Left ventricle myocardium inferior (tissue), 1 donor: ENCODE results near the gene TPO. TPM values are rescaled to one million over a fixed set of nuclear protein-coding genes. Genes with fewer than 3 reads are reported as not detected.

Experiments used
- DNase-seq: peaks from one replicate; pipeline ENCODE4 v3.0.0-alpha.2; 2020
- H3K27ac ChIP-seq: fragments of 200-600 bp; replicated peaks from 2 replicates; pipeline ENCODE4 v1.8.0; 2021
- H3K27me3 ChIP-seq: fragments of 200-600 bp; 2 replicates; pipeline ENCODE4 v1.8.0; 2021; ENCODE audit warnings: low read depth
- H3K36me3 ChIP-seq: fragments of 200-600 bp; 2 replicates; pipeline ENCODE4 v1.8.0; 2021
- H3K4me1 ChIP-seq: fragments of 200-600 bp; 2 replicates; pipeline ENCODE4 v1.8.0; 2021
- H3K4me3 ChIP-seq: fragments of 200-600 bp; 2 replicates; pipeline ENCODE4 v1.8.0; 2021; ENCODE audit warnings: mild to moderate bottlenecking, moderate library complexity
- H3K9me3 ChIP-seq: fragments of 200-600 bp; replicated peaks from 2 replicates; pipeline ENCODE4 v1.8.0; 2021
- intact Hi-C: fragments of 100-400 bp; cut with micrococcal nuclease; formaldehyde crosslinking; loops from one replicate; pipeline ENCODE4 v1.11.0; 2022
- total RNA-seq: library from RNA; stranded (reverse); fragmentation: NEBNext Ultra II Directional; extraction: Animal tissue kit (Norgen Biotek cat#: 25700); gene quantifications from one replicate; pipeline ENCODE4 v1.2.1, GENCODE V29; 2021
- TF ChIP-seq, protein P1 (sequence below): fragments of 200-600 bp; IDR thresholded peaks from 2 replicates; pipeline ENCODE4 v1.8.0; 2021; ENCODE audit warnings: antibody characterized with exemption, mild to moderate bottlenecking, borderline replicate concordance
- donor health status: DM: no; HTN: yes; CAD: no; lungs with severe emphysema.

TPO gene
- total RNA-seq, 1 donor from 2014 or later, result 7.1 TPM

DNA sequence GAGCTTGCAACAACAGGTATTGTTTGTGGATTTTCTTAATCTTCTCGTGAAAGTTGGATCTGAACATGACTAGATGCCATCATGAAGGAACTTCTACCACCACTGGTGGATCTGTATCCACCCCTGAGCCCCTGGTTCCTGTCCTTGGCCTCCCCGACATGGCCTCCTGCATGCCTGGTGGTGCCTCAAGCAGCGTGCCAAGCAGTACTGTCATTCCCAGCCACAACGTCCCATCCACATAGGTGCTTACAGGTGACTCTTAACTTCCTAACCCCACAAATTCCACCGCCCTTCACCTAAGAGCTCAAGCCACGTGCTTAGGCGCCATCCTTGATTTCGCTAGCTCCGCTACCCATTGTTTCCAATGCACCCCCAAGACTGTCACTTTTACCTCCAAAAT is 23.1 kb downstream of the TPO start:
- DNase-seq, result no peak
- no peak overlapping the region for H3K4me3 ChIP-seq
- TF ChIP-seq, protein P1, sequence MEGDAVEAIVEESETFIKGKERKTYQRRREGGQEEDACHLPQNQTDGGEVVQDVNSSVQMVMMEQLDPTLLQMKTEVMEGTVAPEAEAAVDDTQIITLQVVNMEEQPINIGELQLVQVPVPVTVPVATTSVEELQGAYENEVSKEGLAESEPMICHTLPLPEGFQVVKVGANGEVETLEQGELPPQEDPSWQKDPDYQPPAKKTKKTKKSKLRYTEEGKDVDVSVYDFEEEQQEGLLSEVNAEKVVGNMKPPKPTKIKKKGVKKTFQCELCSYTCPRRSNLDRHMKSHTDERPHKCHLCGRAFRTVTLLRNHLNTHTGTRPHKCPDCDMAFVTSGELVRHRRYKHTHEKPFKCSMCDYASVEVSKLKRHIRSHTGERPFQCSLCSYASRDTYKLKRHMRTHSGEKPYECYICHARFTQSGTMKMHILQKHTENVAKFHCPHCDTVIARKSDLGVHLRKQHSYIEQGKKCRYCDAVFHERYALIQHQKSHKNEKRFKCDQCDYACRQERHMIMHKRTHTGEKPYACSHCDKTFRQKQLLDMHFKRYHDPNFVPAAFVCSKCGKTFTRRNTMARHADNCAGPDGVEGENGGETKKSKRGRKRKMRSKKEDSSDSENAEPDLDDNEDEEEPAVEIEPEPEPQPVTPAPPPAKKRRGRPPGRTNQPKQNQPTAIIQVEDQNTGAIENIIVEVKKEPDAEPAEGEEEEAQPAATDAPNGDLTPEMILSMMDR, result no peak
- peaks cover 6% of the 10 kb centered on the region for H3K36me3 ChIP-seq
- no peaks in the 10 kb centered on the region for H3K27me3 ChIP-seq
- H3K27ac ChIP-seq, result no peak overlapping the region
- intact Hi-C loops, result no loop called here
- no peaks in the 10 kb centered on the region for H3K4me1 ChIP-seq
- no peaks in the 10 kb centered on the region for H3K9me3 ChIP-seq

DNA sequence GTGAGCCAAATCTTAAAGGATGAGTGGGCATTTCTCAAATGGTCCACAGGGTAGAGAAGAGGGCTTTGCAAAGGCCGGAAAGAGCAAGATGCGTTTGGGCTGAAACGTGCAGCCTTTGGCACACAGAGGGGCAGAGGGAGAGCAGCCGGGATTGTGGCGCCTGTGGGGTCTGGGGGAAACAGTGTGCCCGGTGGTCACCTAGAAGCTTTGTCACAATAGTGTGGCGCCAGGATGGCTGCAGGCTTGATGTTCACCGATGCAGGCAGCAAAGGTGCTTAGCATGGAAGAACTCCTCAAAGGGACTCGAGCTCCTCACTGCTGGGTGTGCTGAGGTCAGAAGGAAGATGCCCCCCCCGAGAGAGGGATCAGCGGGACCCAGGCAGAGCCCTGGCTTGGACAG is 23.8 kb downstream of the TPO start:
- no peaks in the 10 kb centered on the region for H3K9me3 ChIP-seq
- H3K4me1 ChIP-seq, result no peaks in the 10 kb centered on the region
- DNase-seq, result no peak
- H3K27me3 ChIP-seq, result no peaks in the 10 kb centered on the region
- no peak overlapping the region for H3K27ac ChIP-seq
- TF ChIP-seq, protein P1, result no peak
- intact Hi-C loops, result no loop called here
- H3K36me3 ChIP-seq, result peaks cover 6% of the 10 kb centered on the region
- no peak overlapping the region for H3K4me3 ChIP-seq

DNA sequence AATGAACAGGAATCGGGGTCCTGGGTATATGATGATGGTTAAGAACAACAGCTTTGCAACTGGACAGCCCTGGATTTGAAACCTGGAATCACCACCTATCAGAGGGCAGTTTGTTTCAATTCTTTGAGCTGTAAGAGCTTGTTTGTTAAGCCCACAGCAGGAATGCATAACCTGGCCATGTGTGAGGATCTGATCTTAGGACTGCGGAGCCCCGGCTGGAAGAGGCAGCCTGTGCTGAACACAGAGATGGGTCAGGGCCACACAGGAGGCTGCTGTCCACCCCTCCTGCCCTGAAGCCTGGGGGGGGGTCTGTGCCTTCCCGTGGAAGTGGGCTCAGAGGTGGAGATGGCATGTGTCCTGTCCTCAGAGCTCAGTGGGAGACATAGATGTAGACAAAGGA is 24.3 kb downstream of the TPO start:
- TF ChIP-seq, protein P1, result no peak
- peaks cover 6% of the 10 kb centered on the region for H3K36me3 ChIP-seq
- intact Hi-C loops, result no loop called here
- H3K27me3 ChIP-seq, result no peaks in the 10 kb centered on the region
- H3K27ac ChIP-seq, result no peak overlapping the region
- H3K4me3 ChIP-seq, result no peak overlapping the region
- no peaks in the 10 kb centered on the region for H3K4me1 ChIP-seq
- DNase-seq, result no peak
- no peaks in the 10 kb centered on the region for H3K9me3 ChIP-seq

DNA sequence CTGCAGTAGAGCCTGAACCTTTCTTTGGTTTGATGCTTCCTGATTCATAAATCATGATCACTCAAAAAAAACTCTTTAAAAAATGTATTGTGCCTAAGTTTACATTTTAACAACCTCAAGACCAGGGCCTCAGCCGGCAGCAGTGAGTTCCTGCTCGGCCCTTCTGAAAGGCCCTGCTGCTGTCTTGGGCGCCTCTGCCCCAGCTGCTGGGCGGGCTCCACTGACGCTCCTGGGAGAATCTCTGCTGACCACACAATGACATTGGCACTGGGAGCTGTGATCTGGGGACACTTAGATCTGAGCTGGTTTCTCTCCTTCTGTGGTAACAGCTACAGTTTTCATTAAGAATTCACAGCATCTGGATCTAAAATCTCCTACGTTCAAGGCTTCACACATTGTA is 25.7 kb downstream of the TPO start:
- no peaks in the 10 kb centered on the region for H3K4me1 ChIP-seq
- DNase-seq, result no peak
- H3K27me3 ChIP-seq, result no peaks in the 10 kb centered on the region
- H3K9me3 ChIP-seq, result no peaks in the 10 kb centered on the region
- peaks cover 6% of the 10 kb centered on the region for H3K36me3 ChIP-seq
- no peak overlapping the region for H3K4me3 ChIP-seq
- intact Hi-C loops, result no loop called here
- H3K27ac ChIP-seq, result no peak overlapping the region
- TF ChIP-seq, protein P1, result no peak

DNA sequence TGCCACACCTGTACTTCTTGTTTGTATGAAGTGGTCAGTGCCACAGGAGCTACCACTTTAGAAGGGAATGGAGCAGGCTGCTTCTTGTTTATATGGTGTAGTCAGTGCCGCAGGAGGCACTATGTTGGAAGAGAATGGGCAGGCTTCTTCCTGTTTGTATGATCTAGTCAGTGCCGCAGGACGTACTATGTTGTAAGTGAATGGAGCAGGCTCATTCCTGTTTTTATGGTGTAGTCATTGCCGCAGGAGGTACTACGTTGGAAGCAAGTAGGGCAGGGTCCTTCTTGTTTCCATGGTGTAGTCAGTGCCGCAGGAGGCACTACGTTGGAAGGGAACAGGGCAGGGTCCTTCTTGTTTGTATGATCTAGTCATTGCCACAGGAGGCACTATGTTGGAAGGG is 27.3 kb downstream of the TPO start:
- Histone ChIP-seq H3K27ac (no peak overlapping the region), H3K4me3 (no peak overlapping the region), H3K36me3 (peaks cover 6% of the 10 kb centered on the region), H3K27me3 (no peaks in the 10 kb centered on the region), H3K9me3 (no peaks in the 10 kb centered on the region), H3K4me1 (no peaks in the 10 kb centered on the region)
- TF ChIP-seq, protein P1, result no peak
- no peak for DNase-seq
- intact Hi-C loops, result no loop called here

DNA sequence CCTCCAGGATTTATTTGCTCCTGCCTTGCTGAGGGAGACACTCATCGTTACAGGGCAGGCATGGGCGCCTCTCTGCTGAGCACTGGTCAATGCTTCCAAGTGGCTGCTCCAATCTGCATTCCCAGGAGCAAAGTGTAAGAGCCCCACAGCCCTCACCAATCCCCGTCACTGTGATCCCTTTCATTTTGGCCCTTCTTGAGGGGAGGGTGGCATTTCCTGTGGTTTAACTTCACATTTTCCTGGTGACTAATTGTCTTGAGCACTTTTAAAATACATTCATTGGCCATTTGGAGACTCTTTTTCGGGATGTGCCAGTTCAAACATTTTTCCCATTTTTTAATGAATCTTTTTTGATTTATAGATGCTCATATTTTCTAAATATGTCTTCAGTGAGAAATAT is 33.0 kb downstream of the TPO start:
- TF ChIP-seq, protein P1, result no peak
- H3K36me3 ChIP-seq, result no peaks in the 10 kb centered on the region
- H3K4me1 ChIP-seq, result no peaks in the 10 kb centered on the region
- intact Hi-C loops, result no loop called here
- no peaks in the 10 kb centered on the region for H3K9me3 ChIP-seq
- no peak overlapping the region for H3K27ac ChIP-seq
- H3K4me3 ChIP-seq, result no peak overlapping the region
- peaks cover 30% of the 10 kb centered on the region for H3K27me3 ChIP-seq
- DNase-seq, result no peak
